ENCODE measurements around the gene SMIM45.

The SMIM45 gene

DNA sequence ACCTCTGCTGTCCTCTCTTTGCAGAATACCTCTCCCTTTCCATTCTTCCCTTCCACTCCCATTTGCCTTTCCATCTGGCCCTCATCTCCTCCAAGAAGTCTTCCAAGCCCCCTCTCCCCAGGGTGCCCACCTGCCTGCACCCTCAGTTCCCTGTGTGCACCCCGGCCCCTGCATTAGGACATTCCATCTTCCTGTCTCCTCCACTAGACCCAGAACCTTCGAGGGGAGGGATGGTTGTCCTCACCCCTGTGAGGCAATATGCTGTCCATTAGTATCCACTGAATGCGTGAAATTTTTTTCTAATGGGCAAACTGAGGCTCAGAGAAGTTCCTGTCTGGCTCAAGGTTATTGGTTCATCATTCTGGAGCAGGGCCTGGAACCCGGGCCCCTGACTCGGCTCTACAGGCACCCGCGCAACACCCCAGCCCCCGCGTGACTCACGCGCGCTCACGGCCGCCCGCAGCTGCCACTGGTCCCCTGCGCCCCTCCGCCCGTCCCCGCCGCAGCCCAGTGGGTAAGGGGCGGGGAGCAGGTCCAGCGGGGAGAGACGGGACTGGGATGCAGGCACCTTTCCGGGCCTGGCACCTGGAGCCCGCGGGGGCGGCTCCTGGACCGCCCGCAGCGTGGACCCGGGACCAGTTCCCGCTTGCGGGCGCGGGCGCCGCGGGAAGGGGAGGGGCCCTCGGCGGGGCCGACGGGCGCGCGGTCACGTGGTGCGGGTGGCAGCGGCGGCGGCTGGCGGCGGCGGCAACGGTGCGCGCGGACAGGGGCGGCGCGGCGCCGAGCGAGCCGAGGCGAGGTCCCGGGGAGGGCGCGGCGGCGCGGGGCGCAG is 24.3 kb downstream of the SMIM45 start:
- no peak overlapping the region for H3K27ac ChIP-seq
- H3K4me3 ChIP-seq: peak overlapping the region; percentile 55 to 64
- intact Hi-C loops (cut with DNase I): no loop called here
- H3K27me3 ChIP-seq: peaks cover 6% of the 10 kb centered on the region
- DNase-seq (ENCODE audit: low spot score in 2 of 2): no peak
- peaks cover 0 to 5% of the 10 kb centered on the region in 2 donors for H3K4me1 ChIP-seq
- no peaks in the 10 kb centered on the region for H3K36me3 ChIP-seq
- TF ChIP-seq, protein P1, sequence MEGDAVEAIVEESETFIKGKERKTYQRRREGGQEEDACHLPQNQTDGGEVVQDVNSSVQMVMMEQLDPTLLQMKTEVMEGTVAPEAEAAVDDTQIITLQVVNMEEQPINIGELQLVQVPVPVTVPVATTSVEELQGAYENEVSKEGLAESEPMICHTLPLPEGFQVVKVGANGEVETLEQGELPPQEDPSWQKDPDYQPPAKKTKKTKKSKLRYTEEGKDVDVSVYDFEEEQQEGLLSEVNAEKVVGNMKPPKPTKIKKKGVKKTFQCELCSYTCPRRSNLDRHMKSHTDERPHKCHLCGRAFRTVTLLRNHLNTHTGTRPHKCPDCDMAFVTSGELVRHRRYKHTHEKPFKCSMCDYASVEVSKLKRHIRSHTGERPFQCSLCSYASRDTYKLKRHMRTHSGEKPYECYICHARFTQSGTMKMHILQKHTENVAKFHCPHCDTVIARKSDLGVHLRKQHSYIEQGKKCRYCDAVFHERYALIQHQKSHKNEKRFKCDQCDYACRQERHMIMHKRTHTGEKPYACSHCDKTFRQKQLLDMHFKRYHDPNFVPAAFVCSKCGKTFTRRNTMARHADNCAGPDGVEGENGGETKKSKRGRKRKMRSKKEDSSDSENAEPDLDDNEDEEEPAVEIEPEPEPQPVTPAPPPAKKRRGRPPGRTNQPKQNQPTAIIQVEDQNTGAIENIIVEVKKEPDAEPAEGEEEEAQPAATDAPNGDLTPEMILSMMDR (IDR thresholded peaks at IDR 0.05): no peak
- H3K9me3 ChIP-seq: no peaks in the 10 kb centered on the region

DNA sequence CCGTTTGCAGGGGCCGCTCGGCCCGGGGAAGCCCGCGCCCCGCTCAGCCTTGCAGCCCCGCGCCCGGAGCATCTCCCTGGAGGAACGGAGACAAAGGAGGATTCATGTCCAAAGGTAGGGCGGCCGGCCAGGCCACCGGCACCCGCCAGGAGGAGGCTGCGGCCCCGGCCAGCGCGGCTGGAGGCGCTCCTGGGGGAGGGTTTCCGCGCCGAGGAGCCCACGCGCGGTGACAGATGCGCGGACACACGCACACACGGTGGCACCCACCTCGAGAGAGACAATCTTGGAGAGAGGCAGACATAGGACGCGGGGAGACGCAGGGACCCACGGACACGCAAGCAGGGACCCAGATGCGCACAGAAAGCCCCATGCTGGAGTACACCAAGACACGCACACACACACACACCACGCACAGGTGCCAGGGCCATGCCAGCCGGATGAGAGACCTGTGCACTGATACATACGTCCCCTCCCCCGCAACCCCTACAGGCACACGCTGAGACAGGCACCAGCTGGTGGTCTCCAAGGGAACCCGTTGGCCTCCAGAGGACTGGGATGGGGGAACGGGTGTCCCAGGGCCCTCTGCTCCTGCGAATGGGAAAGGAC is 25.1 kb downstream of the SMIM45 start:
- DNase-seq (ENCODE audit: low spot score in 2 of 2): no peak
- Histone ChIP-seq H3K36me3 (no peaks in the 10 kb centered on the region), H3K4me1 (peaks cover 0 to 5% of the 10 kb centered on the region in 2 donors), H3K27me3 (peaks cover 6% of the 10 kb centered on the region), H3K9me3 (no peaks in the 10 kb centered on the region), H3K4me3 (peak overlapping the region; percentile 51 to 64), H3K27ac (no peak overlapping the region)
- TF ChIP-seq, protein P1 (IDR thresholded peaks at IDR 0.05): no peak
- intact Hi-C loops (cut with DNase I): no loop called here

DNA sequence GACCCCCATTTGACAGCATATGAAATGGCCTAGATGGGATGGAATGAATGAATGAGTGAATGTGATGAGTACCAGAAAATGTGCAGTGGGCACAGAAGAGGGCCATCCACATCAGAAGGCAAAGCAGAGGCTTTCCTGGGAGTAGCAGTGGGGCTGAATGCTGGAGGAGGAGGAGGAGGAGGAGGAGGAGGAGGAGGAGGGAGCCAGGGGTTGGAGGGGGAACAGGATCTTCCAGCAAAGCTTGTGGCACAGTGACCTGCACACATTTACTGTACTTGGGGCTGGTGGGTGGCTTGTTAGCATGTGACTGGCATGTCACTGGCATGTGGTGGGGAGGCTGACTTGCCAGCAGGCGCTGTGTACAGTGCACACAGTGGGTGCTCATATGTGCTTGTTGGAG is 26.8 kb downstream of the SMIM45 start:
- peaks cover 0 to 5% of the 10 kb centered on the region in 2 donors for H3K4me1 ChIP-seq
- no peak for DNase-seq (ENCODE audit: low spot score in 2 of 2)
- peaks cover 6% of the 10 kb centered on the region for H3K27me3 ChIP-seq
- TF ChIP-seq, protein P1 (IDR thresholded peaks at IDR 0.05): no peak
- H3K27ac ChIP-seq: no peak overlapping the region
- H3K36me3 ChIP-seq: no peaks in the 10 kb centered on the region
- no peak overlapping the region for H3K4me3 ChIP-seq
- no peaks in the 10 kb centered on the region for H3K9me3 ChIP-seq
- intact Hi-C loops (cut with DNase I): no loop called here

DNA sequence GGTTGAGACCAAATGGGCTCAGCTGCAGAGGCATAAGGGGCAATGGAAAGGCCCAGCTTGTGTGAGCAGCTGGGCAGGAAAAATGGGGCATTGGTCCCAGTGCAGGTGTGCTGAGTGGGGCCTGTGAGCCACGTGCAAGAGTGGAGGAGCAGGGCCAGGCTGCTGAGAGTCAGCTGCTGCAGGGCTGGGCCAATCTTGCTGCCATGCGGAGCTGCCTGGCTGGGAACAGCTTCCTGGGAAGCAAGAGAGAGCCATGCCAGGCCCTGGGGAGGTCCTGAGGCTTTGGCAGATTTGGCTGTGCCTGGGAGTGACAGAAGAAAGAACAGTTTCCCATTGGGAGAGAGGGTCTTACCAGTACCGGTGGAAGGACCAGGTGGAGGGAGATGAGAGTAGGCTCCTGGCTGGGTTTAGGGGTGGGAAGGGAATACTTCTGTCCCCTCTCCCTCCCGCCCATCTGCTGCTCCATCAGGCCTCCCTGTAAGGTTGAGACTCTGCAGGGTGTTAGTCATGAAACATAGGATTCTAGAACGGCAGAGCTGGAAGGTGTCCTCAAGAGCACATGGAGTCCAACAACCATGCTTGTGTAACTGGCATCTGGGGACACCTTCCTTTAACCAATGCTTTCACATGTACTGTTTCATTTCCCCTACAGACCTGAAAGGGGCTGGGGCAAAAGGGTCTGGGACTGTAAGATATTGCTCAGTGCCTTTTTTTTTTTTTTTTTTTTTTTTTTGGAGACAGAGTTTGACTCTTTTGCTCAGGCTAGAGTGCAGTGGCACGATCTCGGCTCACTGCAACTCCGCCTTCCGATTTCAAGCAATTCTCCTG is 27.7 kb downstream of the SMIM45 start:
- no peak for DNase-seq (ENCODE audit: low spot score in 2 of 2)
- peaks cover 6% of the 10 kb centered on the region for H3K27me3 ChIP-seq
- H3K27ac ChIP-seq: no peak overlapping the region
- H3K4me3 ChIP-seq: no peak overlapping the region
- TF ChIP-seq, protein P1 (IDR thresholded peaks at IDR 0.05): no peak
- H3K9me3 ChIP-seq: no peaks in the 10 kb centered on the region
- peaks cover 0 to 5% of the 10 kb centered on the region in 2 donors for H3K4me1 ChIP-seq
- H3K36me3 ChIP-seq: no peaks in the 10 kb centered on the region
- intact Hi-C loops (cut with DNase I): no loop called here

DNA sequence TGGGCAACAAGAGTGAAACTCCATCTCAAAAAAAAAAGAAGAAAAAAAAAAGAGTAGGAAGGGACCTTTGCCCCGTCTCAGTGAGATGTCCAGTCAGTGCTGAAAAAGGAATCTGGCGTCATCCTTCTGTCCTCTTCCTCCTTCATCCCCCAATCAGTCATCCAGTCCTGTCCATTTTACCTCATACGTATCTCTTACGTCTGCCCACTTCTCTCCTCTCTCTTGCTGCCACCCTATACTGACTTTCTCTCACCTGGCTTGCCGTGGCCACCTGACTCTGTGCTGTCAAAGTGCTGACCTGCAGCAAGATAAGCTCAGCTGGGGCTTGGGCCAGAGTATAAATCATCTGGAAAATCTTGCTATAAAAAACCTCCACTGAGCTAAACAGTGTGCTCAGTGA is 30.9 kb downstream of the SMIM45 start:
- TF ChIP-seq, protein P1 (IDR thresholded peaks at IDR 0.05): no peak
- Histone ChIP-seq H3K27me3 (no peaks in the 10 kb centered on the region), H3K36me3 (no peaks in the 10 kb centered on the region), H3K4me3 (no peak overlapping the region), H3K9me3 (no peaks in the 10 kb centered on the region), H3K4me1 (no peaks in the 10 kb centered on the region), H3K27ac (no peak overlapping the region)
- no peak for DNase-seq (ENCODE audit: low spot score in 2 of 2)
- intact Hi-C loops (cut with DNase I): no loop called here

Measured in ascending aorta (tissue), 2 donors.